RPMI7951 (cell line): ENCODE data around the gene ATOSA. TPM values are rescaled to one million over a fixed set of nuclear protein-coding genes. Genes with fewer than 3 reads are reported as not detected.

ENCODE experiments used
- DNase-seq: peaks from one replicate; pipeline ENCODE4 v3.0.0-alpha.2; 2012; ENCODE audit warnings: low read depth
- total RNA-seq: library from RNA; depleted of rRNA; stranded (reverse); fragments of >200 nt; shearing (Covaris generic); gene quantifications from 2 replicates; pipeline ENCODE4 v1.2.3, GENCODE V29; 2014; rRNA removed

Gene ATOSA
- total RNA-seq: 9.6 and 11.4 TPM in 2 replicates

GRCh38 chr15:52679232-52680040 is at the start of gene ATOSA:
ATOSA (minus strand) TSS chr15:52679388; CDS start chr15:52678021, 1,367 bp downstream.
- peak; percentile 90 for DNase-seq

GRCh38 chr15:52728899-52729298 is 49.7 kb upstream of the ATOSA start:
- peak; percentile 74 for DNase-seq

- DNase-seq: peak; percentile 76
Measured at GRCh38 chr15:52727815-52728214, 48.6 kb upstream of the ATOSA start.

- no peak for DNase-seq
Measured at GRCh38 chr15:52726195-52726594, 47.0 kb upstream of the ATOSA start.

GRCh38 chr15:52718551-52718950 is 39.4 kb upstream of the ATOSA start:
- no peak for DNase-seq

GRCh38 chr15:52717924-52718323 is 38.7 kb upstream of the ATOSA start:
- DNase-seq: no peak

- DNase-seq: no peak
Measured at GRCh38 chr15:52717481-52717880, 38.3 kb upstream of the ATOSA start.

GRCh38 chr15:52716536-52716935 is 37.3 kb upstream of the ATOSA start:
- no peak for DNase-seq

GRCh38 chr15:52715411-52715810 is 36.2 kb upstream of the ATOSA start:
- no peak for DNase-seq

GRCh38 chr15:52714968-52715367 is 35.8 kb upstream of the ATOSA start:
- DNase-seq: no peak

GRCh38 chr15:52710708-52711389 is 31.7 kb upstream of the ATOSA start:
- no peak for DNase-seq

GRCh38 chr15:52710050-52710707 is 31.0 kb upstream of the ATOSA start:
- peak; percentile 51 for DNase-seq

GRCh38 chr15:52709187-52709981 is 30.2 kb upstream of the ATOSA start:
- DNase-seq: no peak

GRCh38 chr15:52706091-52706490 is 26.9 kb upstream of the ATOSA start:
- DNase-seq: no peak

- DNase-seq: no peak
Measured at GRCh38 chr15:52702390-52702789, 23.2 kb upstream of the ATOSA start.

- DNase-seq: peak; percentile 33
Measured at GRCh38 chr15:52699457-52699856, 20.3 kb upstream of the ATOSA start.

- no peak for DNase-seq
Measured at GRCh38 chr15:52698514-52698913, 19.3 kb upstream of the ATOSA start.

- DNase-seq: no peak
Measured at GRCh38 chr15:52697051-52697450, 17.9 kb upstream of the ATOSA start.

GRCh38 chr15:52695154-52695553 is 16.0 kb upstream of the ATOSA start:
- peak; percentile 37 for DNase-seq

- DNase-seq: no peak
Measured at GRCh38 chr15:52689562-52689961, 10.4 kb upstream of the ATOSA start.

GRCh38 chr15:52683580-52683979 is 4.4 kb upstream of the ATOSA start:
- DNase-seq: peak; percentile 37

GRCh38 chr15:52682781-52683180 is 3.6 kb upstream of the ATOSA start:
- DNase-seq: no peak
